Measurements from ENCODE around the gene PTPRE.

DNA sequence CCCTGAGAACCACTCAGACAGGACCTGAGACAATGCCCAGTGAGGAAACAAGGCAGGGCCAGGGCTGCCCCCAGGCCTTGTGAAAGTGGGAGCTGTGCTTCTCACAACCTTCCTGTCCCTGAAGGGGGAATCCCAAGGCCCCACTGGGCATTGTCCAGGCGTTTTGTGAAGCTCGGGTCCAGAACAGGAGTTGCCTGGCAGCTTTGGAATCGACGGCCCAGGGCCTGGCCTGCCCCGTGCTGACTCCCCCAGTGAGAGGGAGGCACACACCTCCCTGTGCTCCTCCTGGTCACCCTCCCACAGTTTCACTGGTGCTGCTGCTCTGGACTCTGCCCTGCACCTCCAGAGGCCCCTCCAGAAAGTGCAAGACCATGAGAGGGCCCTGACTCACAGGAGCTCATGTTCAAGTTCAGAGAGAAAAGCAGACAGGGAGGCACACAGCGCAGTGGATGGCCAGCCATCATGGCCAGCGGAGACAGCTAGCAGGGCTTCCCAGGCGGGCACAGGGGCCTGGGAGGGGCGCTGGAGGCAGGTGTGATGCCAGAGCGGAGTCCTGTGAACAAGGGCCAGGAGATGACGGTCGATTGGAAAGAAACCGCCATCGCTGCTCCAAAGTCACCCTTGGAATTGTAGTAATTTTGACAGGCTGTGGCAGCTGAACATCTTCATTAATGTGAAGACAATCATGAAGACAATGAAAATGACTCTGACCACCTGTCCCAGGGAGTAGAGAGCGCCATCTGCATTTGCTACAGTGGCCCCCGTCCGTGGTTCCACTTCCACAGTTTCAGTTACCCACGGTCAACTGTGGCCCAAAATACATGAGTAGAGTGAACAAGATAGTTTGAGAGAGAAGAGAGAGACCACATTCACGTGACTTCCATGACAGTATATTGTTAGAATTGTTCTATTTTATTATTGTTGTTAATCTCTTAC is 115.6 kb downstream of the PTPRE start:
- TF ChIP-seq POLR2A (IDR thresholded peaks at IDR 0.05; ENCODE audit: low read depth, low read length) (no peak), STAT1 (conservative IDR thresholded peaks at IDR 0.05) (no peak), GABPA (IDR thresholded peaks at IDR 0.05; ENCODE audit: low read depth) (no peak)
